Measurements from ENCODE around the gene THBS4.

DNA sequence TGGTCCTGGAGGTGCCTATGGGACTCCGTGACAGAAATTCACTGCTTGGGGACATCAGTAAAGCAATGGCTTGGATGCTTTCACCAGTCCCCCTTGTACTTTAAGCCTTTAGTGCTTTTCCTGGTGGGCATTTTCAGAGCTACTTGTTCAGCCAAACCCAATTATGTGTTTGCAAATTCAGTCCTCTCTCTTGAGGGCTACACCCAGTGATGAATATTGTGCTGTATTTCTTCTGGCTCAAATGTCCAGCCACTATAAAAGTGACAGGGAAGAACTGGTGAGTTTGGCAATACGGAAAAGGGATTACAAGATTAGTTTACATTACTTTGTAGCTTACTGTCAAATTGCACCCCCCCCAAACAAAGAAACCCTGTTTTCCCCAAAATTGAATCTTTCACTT is 4.5 kb downstream of the THBS4 start:
- TF ChIP-seq FOXA1 (IDR thresholded peaks at IDR 0.05): no peak
- no peak for TF ChIP-seq SP1 (IDR thresholded peaks at IDR 0.05)
- TF ChIP-seq HDGF (IDR thresholded peaks at IDR 0.05; ENCODE audit: borderline replicate concordance): no peak
- TF ChIP-seq L3MBTL2 (conservative IDR thresholded peaks at IDR 0.05): no peak
- no peak for TF ChIP-seq FOXK2 (IDR thresholded peaks at IDR 0.05)

Data from HEK293T (cell line).